GM12864 (cell line): ENCODE results near the gene DAPK2.
"Not testable (repeated sequence)": the region's sequence is repeated elsewhere in the genome, so short reads cannot be mapped to it uniquely, and the experiment has no call there.

ENCODE experiments used
- DNase-seq: peaks from one replicate; pipeline ENCODE4 v3.0.0-alpha.2; 2011; ENCODE audit warnings: low read depth
- H3K4me3 ChIP-seq: 2 replicates; pipeline ENCODE4 v1.5.1; 2011; ENCODE audit warnings: mild to moderate bottlenecking, low read depth, low read length, control low read depth
- CTCF ChIP-seq: IDR thresholded peaks from 2 replicates; pipeline ENCODE4 v1.5.1; 2011; ENCODE audit warnings: low read depth, mild to moderate bottlenecking, moderate library complexity, low read length, control low read depth, inconsistent platforms; ENCODE audit errors: missing control alignments

DAPK2 gene

GRCh38 chr15:64068133-64068532 lies 21.8 kb upstream of the DAPK2 start:
- no peak for DNase-seq
- no peak for TF ChIP-seq CTCF
- H3K4me3 ChIP-seq = no peak overlapping the region

- peak; percentile 83 for TF ChIP-seq CTCF
- DNase-seq = no peak
- H3K4me3 ChIP-seq = no peak overlapping the region
Measured at GRCh38 chr15:64067564-64068030, 21.3 kb upstream of the DAPK2 start.

- TF ChIP-seq CTCF = no peak
- no peak overlapping the region for H3K4me3 ChIP-seq
- DNase-seq = no peak
Measured at GRCh38 chr15:64066451-64066850, 20.2 kb upstream of the DAPK2 start.

- no peak for DNase-seq
- H3K4me3 ChIP-seq = no peak overlapping the region
- no peak for TF ChIP-seq CTCF
Measured at GRCh38 chr15:64060716-64061115, 14.4 kb upstream of the DAPK2 start.

- not testable (repeated sequence) for H3K4me3 ChIP-seq, DNase-seq
Measured at GRCh38 chr15:64059104-64059503, 12.8 kb upstream of the DAPK2 start.

GRCh38 chr15:64058279-64058678 lies 12.0 kb upstream of the DAPK2 start:
- no peak for TF ChIP-seq CTCF
- no peak overlapping the region for H3K4me3 ChIP-seq
- no peak for DNase-seq

- not testable (repeated sequence) for DNase-seq, H3K4me3 ChIP-seq
Measured at GRCh38 chr15:64053674-64054073, 7.4 kb upstream of the DAPK2 start.

GRCh38 chr15:64052925-64053491 lies 6.7 kb upstream of the DAPK2 start:
- no peak overlapping the region for H3K4me3 ChIP-seq
- no peak for TF ChIP-seq CTCF
- no peak for DNase-seq
